Colonic mucosa (tissue), 4 donors: ENCODE data around the gene UBC. TPM values are rescaled to one million over a fixed set of nuclear protein-coding genes. Genes with fewer than 3 reads are reported as not detected.

Source experiments
- DNase-seq: peaks from one replicate; pipeline ENCODE4 v3.0.0-alpha.2; 2020
- H3K27ac ChIP-seq: fragments of 200-600 bp; one replicate; pipeline ENCODE4 v1.8.0; 2021
- H3K27me3 ChIP-seq: fragments of 200-600 bp; one replicate; pipeline ENCODE4 v1.8.0; 2021
- H3K36me3 ChIP-seq: fragments of 200-600 bp; one replicate; pipeline ENCODE4 v1.8.0; 2021
- H3K4me1 ChIP-seq: fragments of 200-600 bp; one replicate; pipeline ENCODE4 v1.8.0; 2021; ENCODE audit warnings: mild to moderate bottlenecking
- H3K4me3 ChIP-seq: fragments of 200-600 bp; one replicate; pipeline ENCODE4 v1.8.0; 2021
- H3K9ac ChIP-seq, 2 donors: one replicate each; pipeline ENCODE4 v1.7.0; 2013; ENCODE audit warnings: control low read depth in 2 of 2, low read depth in 2 of 2, low read length in 2 of 2
- H3K9me3 ChIP-seq: fragments of 200-600 bp; one replicate; pipeline ENCODE4 v1.8.0; 2021
- CTCF ChIP-seq: fragments of 200-600 bp; IDR thresholded peaks from one replicate; pipeline ENCODE4 v1.8.0; 2022; ENCODE audit warnings: antibody characterized with exemption, mild to moderate bottlenecking
- intact Hi-C: fragments of 100-400 bp; cut with DNase I; formaldehyde crosslinking; loops from one replicate; pipeline ENCODE4 v1.14.1; 2022
- total RNA-seq, 2 donors: library from RNA; stranded (reverse); fragmentation: NEBNext Ultra II Directional in 1 of 2; extraction: Animal tissue kit (Norgen Biotek cat#: 25700) in 1 of 2; gene quantifications; one replicate each; pipeline ENCODE4 v1.2.1, GENCODE V29; 2021
- donor health status: healthy.
- donor health status: DM: no; HTN: no; CAD: no.
- donor health status: DM: no; HTN: no; CAD: no.

UBC gene
- 1,000 to 10,000 TPM in 1 of 2 donors, 100 to 1,000 TPM in 1; 903 to 1,043 TPM for total RNA-seq

GRCh38 chr12:124914392-124915238 lies at the start of gene UBC:
UBC (minus strand) TSS chr12:124914650; CDS start chr12:124913771, 879 bp downstream.
- peaks cover 21% of the 10 kb centered on the region for H3K4me1 ChIP-seq
- peak within 1 kb of the TSS; percentile 58 for H3K4me3 ChIP-seq
- H3K27ac ChIP-seq, result peak within 1 kb of the TSS; percentile 98
- H3K9ac ChIP-seq, result peak within 1 kb of the TSS; percentile 100
- TF ChIP-seq CTCF, result no peak
- intact Hi-C loops, result no loop called here
- no peaks in the 10 kb centered on the region for H3K9me3 ChIP-seq
- H3K36me3 ChIP-seq, result no peaks in the 10 kb centered on the region
- peak; percentile 94 for DNase-seq
- H3K27me3 ChIP-seq, result no peaks in the 10 kb centered on the region

- Histone ChIP-seq H3K9ac (no peak overlapping the region), H3K4me3 (no peak overlapping the region), H3K9me3 (no peaks in the 10 kb centered on the region), H3K36me3 (peaks cover 10% of the 10 kb centered on the region), H3K4me1 (no peaks in the 10 kb centered on the region), H3K27ac (no peak overlapping the region), H3K27me3 (no peaks in the 10 kb centered on the region)
- TF ChIP-seq CTCF, result no peak
- DNase-seq, result no peak
- intact Hi-C loops, result no loop called here
Observed at GRCh38 chr12:124963211-124963610, 48.8 kb upstream of the UBC start.

- peaks cover 15% of the 10 kb centered on the region for H3K36me3 ChIP-seq
- intact Hi-C loops, result no loop called here
Observed at GRCh38 chr12:124961055-124961454, 46.6 kb upstream of the UBC start.

GRCh38 chr12:124956571-124956970 lies 42.1 kb upstream of the UBC start:
- Histone ChIP-seq H3K4me3 (no peak overlapping the region), H3K9me3 (no peaks in the 10 kb centered on the region), H3K4me1 (no peaks in the 10 kb centered on the region), H3K27me3 (no peaks in the 10 kb centered on the region), H3K9ac (no peak overlapping the region), H3K36me3 (peaks cover 15% of the 10 kb centered on the region), H3K27ac (no peak overlapping the region)
- no peak for TF ChIP-seq CTCF
- intact Hi-C loops, result no loop called here
- DNase-seq, result no peak

More at GRCh38 chr12:124961055-124961454, 46.6 kb upstream of the UBC start:
- no peak for DNase-seq
- Histone ChIP-seq H3K27ac (no peak overlapping the region), H3K4me1 (no peaks in the 10 kb centered on the region), H3K4me3 (no peak overlapping the region), H3K27me3 (no peaks in the 10 kb centered on the region), H3K9me3 (no peaks in the 10 kb centered on the region), H3K9ac (no peak overlapping the region)
- TF ChIP-seq CTCF, result no peak

GRCh38 chr12:124954771-124955170 lies 40.3 kb upstream of the UBC start:
- no peak overlapping the region for H3K9ac ChIP-seq
- intact Hi-C loops, result no loop called here
- H3K27me3 ChIP-seq, result no peaks in the 10 kb centered on the region
- no peaks in the 10 kb centered on the region for H3K9me3 ChIP-seq
- H3K27ac ChIP-seq, result no peak overlapping the region
- TF ChIP-seq CTCF, result no peak
- H3K4me3 ChIP-seq, result no peak overlapping the region
- DNase-seq, result no peak
- H3K36me3 ChIP-seq, result peaks cover 7% of the 10 kb centered on the region
- H3K4me1 ChIP-seq, result no peaks in the 10 kb centered on the region
